Measurements from ENCODE around the gene SMIM12. TPM values are rescaled to one million over a fixed set of nuclear protein-coding genes. Genes with fewer than 3 reads are reported as not detected.

SMIM12 gene
- total and polyA plus RNA-seq, 4 donors = 11.9 to 60.8 (median 45.5) TPM

GRCh38 chr1:34901919-34902318, 42.4 kb upstream of the SMIM12 start:
- DNase-seq (ENCODE audit: low spot score) = no peak
- TF ChIP-seq HNF4A (conservative IDR thresholded peaks at IDR 0.05) = no peak
- TF ChIP-seq HNF4G (IDR thresholded peaks at IDR 0.05) = no peak
- TF ChIP-seq RAD21 (IDR thresholded peaks at IDR 0.05) = no peak
- no peak for TF ChIP-seq JUND (IDR thresholded peaks at IDR 0.05)
- TF ChIP-seq SP1 (IDR thresholded peaks at IDR 0.05) = no peak
- TF ChIP-seq CTCF (IDR thresholded peaks at IDR 0.05; ENCODE audit: low read depth, low read length, missing input control) = no peak
- TF ChIP-seq, protein P1, sequence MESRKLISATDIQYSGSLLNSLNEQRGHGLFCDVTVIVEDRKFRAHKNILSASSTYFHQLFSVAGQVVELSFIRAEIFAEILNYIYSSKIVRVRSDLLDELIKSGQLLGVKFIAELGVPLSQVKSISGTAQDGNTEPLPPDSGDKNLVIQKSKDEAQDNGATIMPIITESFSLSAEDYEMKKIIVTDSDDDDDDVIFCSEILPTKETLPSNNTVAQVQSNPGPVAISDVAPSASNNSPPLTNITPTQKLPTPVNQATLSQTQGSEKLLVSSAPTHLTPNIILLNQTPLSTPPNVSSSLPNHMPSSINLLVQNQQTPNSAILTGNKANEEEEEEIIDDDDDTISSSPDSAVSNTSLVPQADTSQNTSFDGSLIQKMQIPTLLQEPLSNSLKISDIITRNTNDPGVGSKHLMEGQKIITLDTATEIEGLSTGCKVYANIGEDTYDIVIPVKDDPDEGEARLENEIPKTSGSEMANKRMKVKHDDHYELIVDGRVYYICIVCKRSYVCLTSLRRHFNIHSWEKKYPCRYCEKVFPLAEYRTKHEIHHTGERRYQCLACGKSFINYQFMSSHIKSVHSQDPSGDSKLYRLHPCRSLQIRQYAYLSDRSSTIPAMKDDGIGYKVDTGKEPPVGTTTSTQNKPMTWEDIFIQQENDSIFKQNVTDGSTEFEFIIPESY (IDR thresholded peaks at IDR 0.05) = no peak
- TF ChIP-seq GABPA (IDR thresholded peaks at IDR 0.05 in 1 of 2, conservative IDR thresholded peaks at IDR 0.05 in 1 of 2) = no peak
- TF ChIP-seq YY1 (IDR thresholded peaks at IDR 0.05) = no peak
- TF ChIP-seq EGR1 (IDR thresholded peaks at IDR 0.05; ENCODE audit: low read depth in 2 of 2) = no peak
- TF ChIP-seq RXRA (IDR thresholded peaks at IDR 0.05) = no peak
- no peak for TF ChIP-seq ATF3 (IDR thresholded peaks at IDR 0.05)
- TF ChIP-seq TAF1 (conservative IDR thresholded peaks at IDR 0.05) = no peak
- no peak for TF ChIP-seq FOXA2 (IDR thresholded peaks at IDR 0.05)
- TF ChIP-seq, protein P2, sequence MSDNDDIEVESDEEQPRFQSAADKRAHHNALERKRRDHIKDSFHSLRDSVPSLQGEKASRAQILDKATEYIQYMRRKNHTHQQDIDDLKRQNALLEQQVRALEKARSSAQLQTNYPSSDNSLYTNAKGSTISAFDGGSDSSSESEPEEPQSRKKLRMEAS (IDR thresholded peaks at IDR 0.05) = no peak
- TF ChIP-seq FOXA1 (IDR thresholded peaks at IDR 0.05) = no peak
- H3K36me3 ChIP-seq (ENCODE audit: control insufficient read depth in 4 of 4, insufficient read depth in 3 of 4, low read depth in 1 of 4, low read length in 3 of 4) = no peaks in the 10 kb centered on the region
- H3K4me1 ChIP-seq (ENCODE audit: control insufficient read depth in 4 of 4, insufficient read depth in 4 of 4, low read length in 3 of 4) = no peaks in the 10 kb centered on the region
- H3K4me3 ChIP-seq (ENCODE audit: low read depth in 1 of 3, low read length in 3 of 3) = no peak overlapping the region
- no peak overlapping the region for H3K27ac ChIP-seq (ENCODE audit: low read depth in 1 of 2, low read length in 2 of 2)
- WGBS = 63% methylated on average over 7 of the region's 7 CpGs
- no peak overlapping the region for H3K9ac ChIP-seq (ENCODE audit: low read depth in 1 of 2, low read length in 2 of 2)
- H3K27me3 ChIP-seq (ENCODE audit: control insufficient read depth in 4 of 4, insufficient read depth in 4 of 4, low read length in 3 of 4) = peaks cover 0 to 7% (median 0%) of the 10 kb centered on the region in 4 donors
- H3K9me3 ChIP-seq (ENCODE audit: control insufficient read depth in 4 of 4, low read length in 3 of 4) = no peaks in the 10 kb centered on the region

DNA sequence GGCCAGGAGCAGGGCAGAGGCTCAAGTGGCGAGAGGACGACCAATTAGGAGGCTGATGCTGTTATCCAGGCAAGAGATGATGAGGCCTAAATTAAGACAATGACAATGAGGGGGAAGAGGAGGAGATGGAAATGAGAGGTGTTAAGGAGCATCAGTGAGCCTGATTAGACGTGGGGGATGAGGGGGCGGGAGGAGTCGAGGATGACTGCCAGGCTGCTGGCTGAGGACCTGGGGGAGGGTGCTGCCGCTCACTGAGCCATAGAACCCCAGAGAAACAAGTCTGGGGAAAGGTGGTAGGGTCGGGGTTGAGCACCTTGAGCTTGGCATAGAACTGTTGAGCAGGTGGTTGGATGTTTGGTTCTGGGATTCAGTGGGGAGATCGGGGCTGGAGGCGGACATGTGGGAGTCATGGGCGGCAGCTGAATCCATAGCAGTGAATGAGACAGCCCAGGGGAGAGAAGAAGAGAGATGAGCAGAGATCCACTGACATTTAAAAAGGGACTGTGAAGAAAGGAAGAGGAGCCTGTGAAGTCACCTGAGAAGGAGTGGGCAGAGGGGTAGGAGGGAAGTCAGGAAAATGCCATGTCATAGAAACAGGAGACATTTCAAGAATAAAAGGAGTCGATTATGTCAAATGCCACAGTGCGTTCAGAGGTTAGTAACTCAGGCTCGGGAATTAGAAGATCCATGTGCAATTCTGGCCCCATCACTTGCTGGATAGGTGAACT, 41.4 kb upstream of the SMIM12 start:
- Histone ChIP-seq H3K9ac (ENCODE audit: low read depth in 1 of 2, low read length in 2 of 2) (no peak overlapping the region), H3K9me3 (ENCODE audit: control insufficient read depth in 4 of 4, low read length in 3 of 4) (no peaks in the 10 kb centered on the region), H3K4me3 (ENCODE audit: low read depth in 1 of 3, low read length in 3 of 3) (no peak overlapping the region), H3K36me3 (ENCODE audit: control insufficient read depth in 4 of 4, insufficient read depth in 3 of 4, low read depth in 1 of 4, low read length in 3 of 4) (no peaks in the 10 kb centered on the region), H3K27me3 (ENCODE audit: control insufficient read depth in 4 of 4, insufficient read depth in 4 of 4, low read length in 3 of 4) (peaks cover 0 to 7% (median 0%) of the 10 kb centered on the region in 4 donors), H3K27ac (ENCODE audit: low read depth in 1 of 2, low read length in 2 of 2) (no peak overlapping the region), H3K4me1 (ENCODE audit: control insufficient read depth in 4 of 4, insufficient read depth in 4 of 4, low read length in 3 of 4) (no peaks in the 10 kb centered on the region)
- 67% methylated on average over 13 of the region's 13 CpGs for WGBS
- TF ChIP-seq YY1 (IDR thresholded peaks at IDR 0.05) (no peak), ATF3 (IDR thresholded peaks at IDR 0.05) (no peak), TAF1 (conservative IDR thresholded peaks at IDR 0.05) (no peak)
- DNase-seq (ENCODE audit: low spot score) = no peak
